Measurements from ENCODE around the gene TICRR. TPM values are rescaled to one million over a fixed set of nuclear protein-coding genes. Genes with fewer than 3 reads are reported as not detected.
A peak's percentile ranks its signal among the peaks of the same experiment; 100 is the strongest.

Gene TICRR
- total RNA-seq, 8 experiments from 2014 or later, result 0.51 to 12.6 (median 1.5) TPM

DNA sequence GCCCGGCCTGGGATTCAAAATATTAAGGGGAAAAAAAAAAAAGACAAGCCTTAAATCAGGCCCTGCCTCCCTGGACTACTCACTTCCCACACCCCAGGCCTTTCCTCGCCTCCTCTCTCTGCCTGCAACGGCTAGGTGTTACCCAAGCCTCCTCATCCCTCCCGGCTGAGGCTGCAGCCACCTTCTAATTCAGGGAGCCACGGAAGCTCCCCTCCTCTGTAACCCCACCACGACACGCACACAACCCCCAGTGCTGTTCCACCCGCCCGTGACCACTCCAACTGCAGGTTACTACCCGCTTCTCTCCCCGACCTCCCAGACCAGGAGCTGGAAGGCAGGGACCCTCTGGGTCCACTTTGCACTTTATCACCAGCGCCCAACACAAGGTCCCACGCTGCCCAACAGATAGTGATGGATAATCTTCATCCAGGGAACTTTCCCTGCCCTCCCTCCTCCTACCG lies 79.1 kb downstream of the TICRR start:
- Histone ChIP-seq H3K4me3 (peak overlapping the region; percentile 53 to 86 (median 61)), H3K27ac (no peak overlapping the region), H3K4me1 (replicated peaks in 1 of 2) (peaks cover 6 to 7% of the 10 kb centered on the region in 2 donors)
- WGBS, 10 experiments, result 7 to 100% (median 20%) methylated on average over 1 to 11 of the region's 14 CpGs; no CpG with 5 or more reads in 7 of the 10 experiments
- in situ Hi-C loops (cut with MboI; ENCODE audit: low pct_unique_long_range_greater_than_20kb in 2 of 9, low sequenced_read_pairs in 9 of 9, unreplicated experiment in 9 of 9), result no loop called here
- ATAC-seq (replicated peaks in 6 of 8), result peak in 3 of 8 experiments; percentile 1 to 52 (median 42)

DNA sequence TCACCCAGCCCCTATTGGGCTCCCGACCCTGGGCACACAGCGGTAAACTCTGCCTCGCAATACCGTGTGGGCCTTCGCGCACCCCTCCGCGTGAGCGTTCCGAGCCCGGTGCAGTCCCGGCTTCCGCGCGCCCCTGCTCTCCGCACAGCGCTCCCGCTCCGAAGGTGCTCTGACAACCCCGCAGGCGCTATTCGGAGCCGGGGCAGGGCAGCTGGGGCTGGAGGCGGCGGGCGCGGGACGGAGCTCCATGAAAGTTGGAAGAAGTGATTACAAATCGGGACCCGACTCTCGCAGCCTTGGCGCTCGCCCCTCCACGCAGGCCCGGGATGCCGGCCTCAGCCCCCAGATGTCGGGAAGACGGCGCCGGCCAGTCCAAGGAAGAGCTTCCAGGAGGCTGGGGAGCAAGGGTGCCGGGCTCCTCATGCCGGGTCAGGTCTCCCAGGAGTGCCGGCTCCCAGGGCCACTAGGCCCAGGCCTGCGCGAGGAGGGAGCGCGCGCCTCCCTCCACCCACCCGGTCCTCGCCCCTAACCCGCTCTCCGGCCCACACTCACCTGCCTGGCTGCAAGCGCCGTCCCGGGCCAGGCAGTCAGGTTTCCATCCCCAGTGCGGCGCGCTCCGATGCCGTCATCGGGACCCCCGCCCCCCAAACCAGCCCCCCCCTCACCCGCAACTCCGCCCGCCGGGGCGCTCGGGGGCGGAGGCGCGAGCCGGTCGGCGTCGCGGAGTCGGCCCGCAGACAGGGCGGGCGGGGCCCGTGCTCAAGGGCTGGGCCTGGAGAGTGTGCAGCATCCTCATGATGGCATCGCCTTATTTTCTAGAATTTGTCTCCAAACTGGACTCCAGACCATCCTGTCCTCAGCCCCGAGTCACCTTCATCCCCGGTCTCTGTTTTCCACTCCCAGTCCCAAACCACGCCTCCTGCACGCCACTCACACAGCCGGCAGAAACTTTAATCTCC lies 79.9 kb downstream of the TICRR start, which contains the start of gene KIF7:
Gene KIF7, minus strand, starts transcription at position 621 of the 959 bp plus-strand sequence. CDS start 2,537 bp downstream, outside the sequence.
- peaks cover 6 to 7% of the 10 kb centered on the region in 2 donors for H3K4me1 ChIP-seq (replicated peaks in 1 of 2)
- WGBS, 10 experiments, result 0 to 33% (median 20%) methylated on average over 1 to 6 of the region's 87 CpGs; no CpG with 5 or more reads in 2 of the 10 experiments
- no peak within 1 kb of the TSS for H3K27ac ChIP-seq
- ATAC-seq (replicated peaks in 6 of 8), result peak; percentile 71 to 93 (median 90)
- peak within 1 kb of the TSS; percentile 53 to 86 (median 61) for H3K4me3 ChIP-seq
- in situ Hi-C loops (cut with MboI; ENCODE audit: low pct_unique_long_range_greater_than_20kb in 2 of 9, low sequenced_read_pairs in 9 of 9, unreplicated experiment in 9 of 9), result no loop called here

DNA sequence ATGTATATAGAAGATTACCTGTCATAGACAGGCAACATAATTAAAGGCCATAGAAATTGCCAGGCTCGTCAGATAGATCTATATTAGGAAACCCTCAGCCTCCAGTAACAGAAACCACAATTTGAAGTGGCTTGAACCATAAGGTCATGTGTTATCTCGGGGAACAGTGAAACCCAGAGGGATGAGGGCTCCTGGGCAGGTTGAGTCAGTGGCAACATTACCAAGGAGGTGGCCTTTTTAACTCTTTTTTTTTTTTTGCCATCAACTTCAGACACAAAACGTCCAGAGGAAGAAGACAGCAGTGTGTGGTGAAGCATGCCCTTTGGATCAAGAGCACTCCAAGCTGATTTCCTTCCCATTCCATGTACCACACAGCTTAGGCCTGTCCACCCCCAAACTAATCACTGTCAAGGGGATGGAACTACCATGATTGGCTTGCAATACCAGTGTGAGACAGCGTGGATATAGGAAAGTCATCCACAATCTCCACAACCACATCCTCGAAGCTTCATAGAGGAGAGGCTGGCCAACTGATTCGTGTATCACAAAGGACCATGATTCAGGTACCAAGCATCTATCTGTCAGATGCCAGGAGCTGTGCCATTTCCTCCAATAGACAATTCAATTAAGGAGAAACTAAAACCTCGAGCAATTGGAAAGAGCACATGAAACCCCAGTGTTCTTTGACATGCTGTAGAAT lies 81.0 kb downstream of the TICRR start:
- no peak overlapping the region for H3K27ac ChIP-seq
- no peak overlapping the region for H3K4me3 ChIP-seq
- in situ Hi-C loops (cut with MboI; ENCODE audit: low pct_unique_long_range_greater_than_20kb in 2 of 9, low sequenced_read_pairs in 9 of 9, unreplicated experiment in 9 of 9), result no loop called here
- peaks cover 6 to 7% of the 10 kb centered on the region in 2 donors for H3K4me1 ChIP-seq (replicated peaks in 1 of 2)
- no peak for ATAC-seq (replicated peaks in 6 of 8)
- WGBS, 10 experiments, result 28 to 100% (median 67%) methylated on average over 2 to 7 of the region's 7 CpGs

DNA sequence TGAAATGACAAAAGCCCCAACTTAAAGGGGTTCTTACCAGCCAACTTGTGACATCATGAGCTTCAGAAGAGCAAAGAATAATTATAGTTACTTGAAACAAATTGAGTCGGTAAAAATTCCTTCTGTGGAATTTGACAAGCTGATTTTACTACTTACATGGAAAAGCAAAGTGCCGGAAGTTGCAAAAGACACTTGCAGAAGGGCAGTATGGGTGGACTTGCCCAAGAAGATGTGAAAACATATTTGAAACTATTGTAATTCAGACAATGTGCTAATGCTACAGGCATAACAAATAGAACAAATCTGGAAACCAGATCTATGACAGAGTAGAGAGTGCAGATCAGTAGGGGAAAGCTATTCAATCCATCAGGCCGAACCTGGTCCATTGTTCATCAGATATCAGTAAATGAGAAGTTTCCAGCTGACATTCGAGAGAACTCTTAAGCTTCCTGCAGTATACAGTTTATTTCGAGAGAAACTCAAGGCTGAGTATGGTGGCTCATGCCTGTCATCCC lies 82.5 kb downstream of the TICRR start:
- in situ Hi-C loops (cut with MboI; ENCODE audit: low pct_unique_long_range_greater_than_20kb in 2 of 9, low sequenced_read_pairs in 9 of 9, unreplicated experiment in 9 of 9), result no loop called here
- no peak overlapping the region for H3K27ac ChIP-seq
- no peak for ATAC-seq (replicated peaks in 6 of 8)

DNA sequence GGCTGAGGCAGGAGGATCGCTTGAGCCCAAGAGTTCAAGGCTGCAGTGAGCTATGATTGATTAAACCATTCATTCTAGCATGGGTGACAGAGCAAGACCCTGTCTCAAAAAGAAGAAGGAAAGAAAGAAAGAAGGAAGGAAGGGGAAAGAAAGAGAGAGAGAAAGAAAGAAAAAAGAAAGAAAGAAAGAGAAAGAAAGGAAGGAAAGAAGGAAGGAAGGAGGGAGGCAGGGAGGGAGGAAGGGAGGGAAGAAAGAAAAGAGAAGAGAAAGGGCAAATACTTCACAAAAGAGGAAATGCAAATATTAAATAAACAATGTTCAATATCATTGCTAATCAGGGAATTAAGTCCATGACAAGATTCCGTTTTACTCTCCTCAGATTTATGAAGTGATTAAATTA lies 84.0 kb downstream of the TICRR start:
- in situ Hi-C loops (cut with MboI; ENCODE audit: low pct_unique_long_range_greater_than_20kb in 2 of 9, low sequenced_read_pairs in 9 of 9, unreplicated experiment in 9 of 9), result no loop called here
- H3K27ac ChIP-seq, result no peak overlapping the region
- no peak for ATAC-seq (replicated peaks in 6 of 8)
- peaks cover 1 to 3% of the 10 kb centered on the region in 2 donors for H3K4me1 ChIP-seq (replicated peaks in 1 of 2)
- H3K4me3 ChIP-seq, result no peak overlapping the region
- 60 to 91% (median 83%) methylated on average over 1 to 2 of the region's 2 CpGs for WGBS, 10 experiments

More for the DNA sequence above, 82.5 kb downstream of the TICRR start:
- no peak overlapping the region for H3K4me3 ChIP-seq
- 25 to 100% (median 77%) methylated on average over 1 to 5 of the region's 5 CpGs for WGBS, 10 experiments
- peaks cover 6 to 7% of the 10 kb centered on the region in 2 donors for H3K4me1 ChIP-seq (replicated peaks in 1 of 2)

DNA sequence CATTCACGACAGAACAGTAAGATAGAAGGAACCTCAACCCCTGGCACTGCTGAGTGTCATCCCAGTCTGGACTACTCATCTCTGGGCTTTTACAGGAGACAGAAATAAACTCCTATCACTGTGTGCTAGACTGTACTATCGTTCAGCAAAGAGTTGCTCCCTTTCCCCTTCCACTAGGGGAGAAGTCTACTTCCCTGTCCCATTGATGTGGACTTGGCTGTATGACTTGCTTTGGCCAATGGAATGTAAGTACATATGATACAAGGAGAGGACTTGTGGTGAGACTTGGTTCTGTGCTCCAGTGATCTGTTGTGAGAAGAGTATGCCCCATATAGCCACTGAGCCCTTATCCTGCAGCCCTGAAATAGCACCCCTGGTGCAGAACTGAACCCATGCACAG lies 85.3 kb downstream of the TICRR start:
- WGBS, 10 experiments, result 67 to 100% (median 100%) methylated on average over 1 to 2 of the region's 2 CpGs; no CpG with 5 or more reads in 6 of the 10 experiments

DNA sequence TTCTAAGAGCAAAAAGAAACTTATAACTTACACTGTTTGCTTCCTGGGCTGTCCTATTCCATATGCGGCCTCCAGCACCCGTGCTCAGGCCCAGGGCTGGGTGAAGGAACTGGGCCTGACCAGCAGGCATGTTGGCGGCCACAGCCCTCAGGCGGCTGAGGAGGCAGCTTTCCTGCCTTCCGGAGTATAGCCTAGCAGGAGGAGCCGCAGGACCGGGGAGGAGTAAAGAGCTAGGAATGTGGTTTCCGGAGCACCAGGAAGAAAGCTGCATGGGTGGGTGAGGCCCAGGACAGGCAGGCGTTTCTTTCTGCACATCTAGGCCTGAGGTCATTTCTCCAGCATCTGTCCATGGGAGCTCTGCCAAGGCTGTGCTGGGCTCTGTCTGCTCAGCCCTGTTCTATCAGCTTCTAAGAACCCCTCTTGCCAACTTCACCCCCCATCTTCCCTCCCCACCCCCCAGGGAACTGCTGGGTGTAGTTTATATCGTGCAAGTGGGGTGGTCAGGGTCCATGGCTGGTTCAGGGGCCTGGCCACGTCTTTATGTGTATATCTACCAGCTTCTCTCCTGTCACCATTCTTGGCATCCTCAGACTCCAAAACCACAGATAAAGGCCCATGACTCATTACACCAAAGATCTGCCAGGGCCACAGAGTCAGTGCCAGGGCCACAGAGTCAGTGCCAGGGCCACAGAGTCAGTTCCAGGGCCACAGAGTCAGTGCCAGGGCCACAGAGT lies 87.8 kb downstream of the TICRR start:
- WGBS, 10 experiments, result 0 to 61% (median 15%) methylated on average over 1 to 6 of the region's 11 CpGs; no CpG with 5 or more reads in 5 of the 10 experiments
- ATAC-seq (replicated peaks in 6 of 8), result peak in 4 of 8 experiments; percentile 28 to 91 (median 88)
- in situ Hi-C loops (cut with MboI; ENCODE audit: low pct_unique_long_range_greater_than_20kb in 2 of 9, low sequenced_read_pairs in 9 of 9, unreplicated experiment in 9 of 9), result no loop called here
- Histone ChIP-seq H3K4me3 (no peak overlapping the region), H3K4me1 (replicated peaks in 1 of 2) (peaks cover 5 to 10% of the 10 kb centered on the region in 2 donors), H3K27ac (no peak overlapping the region)

More for the DNA sequence above, 85.3 kb downstream of the TICRR start:
- Histone ChIP-seq H3K4me1 (replicated peaks in 1 of 2) (peaks cover 5 to 6% of the 10 kb centered on the region in 2 donors), H3K4me3 (no peak overlapping the region), H3K27ac (no peak overlapping the region)
- in situ Hi-C loops (cut with MboI; ENCODE audit: low pct_unique_long_range_greater_than_20kb in 2 of 9, low sequenced_read_pairs in 9 of 9, unreplicated experiment in 9 of 9), result no loop called here
- ATAC-seq (replicated peaks in 6 of 8), result no peak

DNA sequence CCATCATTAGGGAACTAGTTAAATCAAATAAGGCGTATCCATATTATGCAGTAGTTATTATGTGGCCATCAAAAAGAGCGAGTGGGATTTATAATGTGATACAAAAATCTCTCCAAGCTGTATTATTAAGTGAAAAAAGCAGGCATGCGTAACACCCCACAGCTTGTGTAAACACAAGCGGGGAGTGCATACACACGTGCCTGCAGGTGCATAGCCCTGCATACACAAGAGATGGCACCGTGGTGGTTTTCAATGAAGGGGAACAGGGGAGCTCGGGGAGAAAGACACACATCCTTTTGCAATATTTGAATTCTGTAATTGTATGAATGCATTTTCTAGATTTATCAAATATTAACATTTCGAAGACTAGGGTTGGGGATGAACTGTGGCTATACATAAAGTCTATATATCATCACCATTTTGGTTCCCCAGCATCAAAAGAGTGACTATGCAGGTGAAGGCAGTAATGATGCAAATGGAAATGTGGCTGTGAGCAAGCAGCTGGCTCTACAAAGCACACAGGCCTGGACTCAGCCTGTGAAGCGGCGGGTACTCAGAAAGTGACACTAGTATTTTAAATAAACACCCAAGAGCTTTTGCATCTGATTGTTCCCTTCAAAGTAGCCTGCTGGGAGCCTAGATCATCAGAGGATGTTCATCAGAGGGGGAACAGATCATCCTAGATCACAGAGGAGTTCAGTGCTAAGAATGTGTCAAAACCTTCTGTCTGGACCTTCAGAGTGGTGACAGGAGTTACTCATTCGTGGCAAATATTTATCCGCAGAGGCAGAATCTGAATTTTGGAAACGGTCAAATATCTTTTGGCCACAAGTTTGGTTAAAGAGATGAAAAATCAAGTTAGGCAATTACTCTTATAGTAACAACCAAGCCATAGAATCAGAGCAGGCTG lies 89.4 kb downstream of the TICRR start:
- Histone ChIP-seq H3K27ac (no peak overlapping the region), H3K4me3 (peak overlapping the region in 2 of 5 donors; percentile 31 to 34), H3K4me1 (replicated peaks in 1 of 2) (peaks cover 5 to 10% of the 10 kb centered on the region in 2 donors)
- 38 to 100% (median 58%) methylated on average over 3 to 12 of the region's 13 CpGs for WGBS, 10 experiments
- no peak for ATAC-seq (replicated peaks in 6 of 8)
- in situ Hi-C loops (cut with MboI; ENCODE audit: low pct_unique_long_range_greater_than_20kb in 2 of 9, low sequenced_read_pairs in 9 of 9, unreplicated experiment in 9 of 9), result no loop called here

DNA sequence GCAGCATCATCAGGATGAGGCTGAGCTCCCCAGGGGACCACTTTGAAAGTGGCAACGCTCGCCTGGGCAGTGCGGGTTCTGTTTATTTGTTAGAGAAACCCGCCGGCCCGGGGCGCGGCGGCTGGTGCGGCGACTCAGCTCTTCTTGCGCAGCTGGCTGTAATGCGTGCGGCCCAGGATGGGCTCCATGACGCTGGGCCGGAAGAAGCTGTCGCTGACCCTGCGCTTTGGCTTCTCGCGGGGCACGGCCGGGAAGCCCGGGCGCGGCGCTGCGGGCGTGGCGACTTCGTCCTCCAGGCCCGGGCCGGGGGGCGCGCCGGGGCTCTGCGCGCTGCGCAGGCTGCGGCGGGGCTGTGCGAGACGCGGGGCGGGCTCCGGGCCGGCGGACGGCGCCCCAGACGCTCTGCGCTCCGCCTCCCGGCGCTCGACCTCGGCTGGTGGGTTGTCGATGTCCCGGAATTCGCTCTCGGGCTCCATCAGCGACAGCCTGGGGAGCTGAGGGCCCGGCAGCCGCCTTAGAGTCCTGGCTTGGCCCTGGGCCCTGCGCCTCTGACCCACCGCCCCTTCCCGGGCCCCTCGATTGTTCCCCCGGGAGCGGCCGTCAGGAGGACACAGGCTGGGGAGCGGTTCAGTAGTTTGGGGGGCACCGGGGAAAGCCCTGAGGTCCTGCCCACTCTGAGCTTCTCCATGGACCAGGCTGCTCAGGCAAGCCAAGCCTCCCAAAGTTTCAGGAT lies 90.3 kb downstream of the TICRR start:
- WGBS, 10 experiments, result 0 to 8% (median 1%) methylated on average over 2 to 16 of the region's 72 CpGs; no CpG with 5 or more reads in 3 of the 10 experiments
- peaks cover 5 to 10% of the 10 kb centered on the region in 2 donors for H3K4me1 ChIP-seq (replicated peaks in 1 of 2)
- in situ Hi-C loops (cut with MboI; ENCODE audit: low pct_unique_long_range_greater_than_20kb in 2 of 9, low sequenced_read_pairs in 9 of 9, unreplicated experiment in 9 of 9), result no loop called here
- peak; percentile 52 to 88 (median 82) for ATAC-seq (replicated peaks in 6 of 8)
- H3K27ac ChIP-seq, result no peak overlapping the region
- peak overlapping the region; percentile 31 to 36 (median 33) for H3K4me3 ChIP-seq

DNA sequence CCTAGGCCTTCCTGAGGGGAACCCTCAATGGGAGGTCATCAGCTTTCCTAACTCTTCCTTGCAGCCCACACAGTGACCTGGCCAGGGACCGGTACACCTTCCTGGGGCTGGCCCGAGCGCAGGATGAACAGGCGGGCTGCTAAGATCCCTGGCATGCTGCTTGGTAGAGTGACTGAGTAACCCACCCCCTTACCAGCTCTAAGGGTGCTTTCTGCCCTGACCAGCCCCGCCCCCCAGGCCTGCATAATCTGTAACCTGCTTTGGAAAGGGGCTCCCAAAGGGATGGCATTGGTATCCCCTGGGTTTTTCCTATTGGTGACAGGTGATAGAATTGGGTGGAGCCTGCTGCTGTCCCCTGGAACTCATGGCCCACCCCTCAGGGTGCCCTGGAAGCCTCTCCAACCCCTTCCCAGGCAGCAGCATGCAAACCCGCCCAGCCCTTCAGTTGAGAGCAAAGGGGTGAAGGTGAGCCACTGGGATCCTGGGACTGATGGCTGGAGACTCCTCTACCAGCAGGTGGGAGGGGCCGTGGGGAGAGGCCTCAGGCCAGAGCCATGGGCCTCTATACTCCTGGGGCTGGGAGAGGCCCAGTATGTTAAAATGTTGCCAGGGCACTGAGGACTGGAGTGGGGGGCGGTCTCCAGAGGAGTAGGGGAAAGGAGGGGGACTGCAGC lies 91.1 kb downstream of the TICRR start:
- in situ Hi-C loops (cut with MboI; ENCODE audit: low pct_unique_long_range_greater_than_20kb in 2 of 9, low sequenced_read_pairs in 9 of 9, unreplicated experiment in 9 of 9), result no loop called here
- Histone ChIP-seq H3K27ac (no peak overlapping the region), H3K4me3 (peak overlapping the region in 1 of 5 donors; percentile 31), H3K4me1 (replicated peaks in 1 of 2) (peaks cover 5 to 10% of the 10 kb centered on the region in 2 donors)
- peak in 5 of 8 experiments; percentile 1 to 31 (median 22) for ATAC-seq (replicated peaks in 6 of 8)
- WGBS, 10 experiments, result no CpG with 5 or more reads among the region's 8 CpGs
